Activated CD8-positive, alpha-beta memory T cell treated with anti-CD3 and anti-CD28 coated beads for 4 hours (primary cell): ENCODE data around the gene RBM18.

ENCODE experiments used
- DNase-seq, 2 donors: peaks; one replicate each; pipeline ENCODE4 v3.0.0-alpha.2; 2020; ENCODE audit warnings: low read depth in 2 of 2

Gene RBM18

GRCh38 chr9:122204055-122204454 lies 60.6 kb downstream of the RBM18 start:
- no peak for DNase-seq

DNA sequence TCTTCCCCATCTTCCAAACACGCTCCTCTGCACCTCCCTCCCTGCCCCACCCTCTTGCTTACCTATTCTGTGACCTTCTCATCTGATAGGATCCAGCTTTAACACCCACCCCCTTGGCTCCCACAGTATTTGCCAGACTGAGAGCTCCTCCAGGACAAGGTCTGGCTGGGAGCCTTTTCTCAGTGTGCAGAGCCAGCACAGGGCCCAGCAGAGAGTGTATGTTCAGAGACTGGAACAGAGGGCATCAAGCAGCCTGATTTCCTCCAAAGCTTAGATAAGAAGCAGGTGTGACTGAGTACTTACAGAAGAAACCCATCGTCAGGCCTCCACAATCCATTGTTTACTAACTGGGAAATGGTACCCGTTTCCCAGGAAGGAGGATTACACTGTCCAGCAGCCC lies 62.5 kb downstream of the RBM18 start:
- no peak for DNase-seq

DNA sequence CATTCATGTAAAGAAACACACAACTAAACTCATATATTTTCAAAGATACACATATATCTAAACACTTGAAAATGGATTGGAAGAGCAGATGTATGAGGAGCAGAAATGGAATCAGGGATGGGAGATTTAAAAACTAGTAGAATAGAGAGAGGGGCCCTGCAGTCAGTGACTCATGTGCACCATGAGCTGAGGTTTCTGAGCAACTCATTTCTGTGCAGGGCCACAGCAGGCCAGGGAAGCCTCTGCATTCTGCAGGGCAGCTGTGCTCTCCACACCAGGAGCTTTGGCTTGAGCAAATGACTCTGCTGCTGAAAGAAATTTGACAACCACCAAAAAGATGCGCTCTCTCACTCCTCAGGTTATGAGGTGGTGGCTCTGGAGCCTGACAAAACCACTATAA lies 63.0 kb downstream of the RBM18 start:
- no peak for DNase-seq

DNA sequence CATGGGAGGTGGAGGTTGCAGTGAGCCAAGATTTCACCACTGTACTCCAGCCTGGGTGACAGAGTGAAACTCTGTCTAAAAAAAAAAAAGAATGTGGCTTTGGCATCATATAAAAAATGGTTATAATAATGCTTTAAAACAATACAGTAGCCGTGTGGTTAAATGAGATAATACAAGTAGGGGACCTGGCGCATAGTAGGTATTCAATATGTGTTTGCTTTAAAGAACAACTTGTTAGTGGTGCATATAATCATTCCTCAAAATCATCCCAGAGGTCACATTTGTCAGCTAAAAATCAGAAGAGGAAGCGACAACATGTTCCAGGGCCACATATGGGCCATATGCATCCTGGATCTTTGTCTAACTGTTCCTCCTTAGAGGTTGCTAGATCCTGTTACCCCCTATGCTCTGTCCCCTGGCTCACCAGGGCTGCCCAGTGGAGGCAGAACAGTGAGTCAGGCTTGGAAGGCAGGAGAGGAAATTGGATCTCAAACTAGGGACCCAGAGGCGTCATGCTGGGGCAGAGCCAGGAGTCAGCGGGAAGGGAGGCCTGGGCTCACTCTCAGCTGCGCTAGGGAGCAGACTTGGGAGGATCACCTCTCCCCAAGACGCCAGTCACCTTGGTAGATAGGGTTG lies 63.6 kb downstream of the RBM18 start:
- DNase-seq = no peak

- DNase-seq = no peak
Observed at GRCh38 chr9:122197882-122198281, 66.8 kb downstream of the RBM18 start.

DNA sequence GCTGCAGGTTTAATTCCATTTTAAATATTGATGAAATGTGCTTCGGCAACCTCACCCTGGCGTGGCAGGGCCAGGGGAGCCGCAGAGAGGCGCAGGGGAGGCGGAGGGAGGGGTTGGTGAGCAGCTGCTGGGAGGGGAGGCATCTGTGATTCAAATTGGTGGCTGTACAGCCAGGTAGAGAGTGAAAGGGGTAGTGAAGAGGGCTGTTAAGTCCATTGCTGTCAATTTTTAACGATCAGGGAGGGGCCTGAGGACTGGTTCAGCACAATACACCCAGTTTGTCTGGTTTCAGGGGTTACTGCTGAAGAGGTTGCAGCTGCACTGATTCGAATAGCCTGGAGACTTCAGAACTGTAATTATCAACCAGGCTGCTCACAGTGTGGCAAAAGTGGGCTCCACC lies 67.2 kb downstream of the RBM18 start:
- DNase-seq = no peak

- no peak for DNase-seq
Observed at GRCh38 chr9:122195875-122196274, 68.8 kb downstream of the RBM18 start.

DNA sequence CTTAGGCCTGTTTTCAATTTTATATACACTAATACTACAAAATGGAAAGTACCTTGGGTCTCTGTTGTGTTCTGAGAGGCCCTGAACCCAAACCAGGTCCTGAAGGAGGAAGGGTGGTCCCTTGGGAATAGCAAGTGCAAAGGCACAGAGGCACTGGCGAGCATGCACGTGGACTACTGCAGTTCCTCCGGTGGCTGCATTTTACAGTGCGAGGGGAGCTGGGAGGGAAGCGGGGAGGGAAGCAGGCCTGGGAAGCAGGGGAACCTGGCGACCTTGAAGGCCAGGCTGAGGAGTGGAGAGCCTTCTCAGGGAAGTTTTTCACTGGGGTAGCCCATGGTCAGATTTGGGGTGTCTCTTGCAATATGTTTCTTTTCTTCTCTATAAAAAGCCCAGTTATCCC lies 71.0 kb downstream of the RBM18 start:
- DNase-seq = no peak

DNA sequence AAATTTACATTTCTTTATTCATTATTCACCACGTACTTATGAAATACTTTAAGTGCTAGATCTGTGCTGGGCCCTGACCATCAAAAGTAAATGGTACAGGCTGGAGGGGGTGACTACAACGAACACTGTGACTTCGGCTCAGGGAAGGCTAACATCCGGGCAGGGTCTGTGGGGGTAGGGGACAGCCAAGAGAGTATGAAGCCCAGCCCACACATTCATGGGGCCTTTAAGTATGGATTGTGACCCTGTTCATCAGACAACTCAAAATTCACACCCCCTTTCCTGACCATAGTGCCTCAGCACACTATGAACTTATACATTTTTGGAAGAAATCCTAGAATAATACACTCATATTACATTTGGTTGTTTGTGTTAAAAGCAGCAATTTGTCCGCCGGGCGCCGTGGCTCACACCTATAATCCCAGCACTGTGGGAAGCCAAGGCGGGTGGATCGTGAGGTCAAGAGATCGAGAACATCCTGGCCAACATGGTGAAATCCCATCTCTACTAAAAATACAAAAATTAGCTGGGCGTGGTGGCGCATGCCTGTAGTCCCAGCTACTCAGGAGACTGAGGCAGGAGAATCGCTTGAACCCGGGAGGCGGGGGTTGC lies 71.6 kb downstream of the RBM18 start:
- no peak for DNase-seq

DNA sequence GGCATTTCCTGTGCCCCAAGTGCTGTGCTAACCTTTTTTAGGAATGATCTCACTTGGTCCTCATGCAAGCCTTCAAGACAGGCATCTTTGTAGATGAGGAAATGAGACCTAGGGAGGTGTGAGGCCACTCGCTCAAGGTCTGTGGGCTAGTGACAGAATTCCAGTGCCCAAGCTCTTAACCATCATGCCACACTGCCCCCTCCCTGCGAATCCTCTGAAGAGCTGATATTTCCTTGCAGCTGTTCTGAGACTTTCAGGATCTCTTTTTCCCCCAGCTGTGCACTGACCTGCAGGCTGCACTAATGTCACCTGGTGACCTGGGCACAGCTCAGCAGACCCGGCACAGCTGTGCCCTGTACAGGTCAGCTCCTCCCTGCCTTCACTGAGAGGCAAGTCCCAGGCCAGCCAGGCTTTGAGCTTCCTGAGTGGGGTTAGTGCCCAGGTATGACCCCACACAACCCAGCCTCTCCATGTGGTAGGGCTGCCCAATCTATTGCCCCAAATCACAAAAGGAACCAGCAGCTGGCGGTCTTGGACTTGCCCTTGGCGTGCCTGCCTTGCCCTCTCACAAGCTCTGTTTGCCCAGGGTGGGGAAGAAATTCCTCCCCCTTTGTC lies 72.3 kb downstream of the RBM18 start:
- DNase-seq = no peak

- no peak for DNase-seq
Observed at GRCh38 chr9:122191584-122191983, 73.1 kb downstream of the RBM18 start.

- DNase-seq = no peak
Observed at GRCh38 chr9:122190597-122191381, 73.9 kb downstream of the RBM18 start.

DNA sequence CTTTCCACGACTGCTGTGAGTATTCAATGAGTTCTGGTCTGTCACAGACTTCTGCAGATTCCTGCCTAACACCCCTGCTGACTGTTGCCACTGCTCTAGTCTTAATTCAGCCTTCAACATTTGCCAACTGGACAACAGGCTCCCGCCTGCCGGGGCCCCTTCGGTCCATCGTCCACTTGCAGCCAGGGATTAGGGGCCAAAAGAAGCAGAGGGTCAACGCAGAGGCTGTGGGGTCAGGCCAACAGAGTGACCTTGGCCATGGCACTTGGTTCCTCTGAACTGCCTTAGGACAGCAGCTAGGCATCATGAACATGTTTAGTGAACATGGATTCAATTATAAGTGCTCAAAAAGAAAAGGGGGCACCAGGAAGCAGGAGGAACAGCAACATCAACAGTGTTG lies 76.3 kb downstream of the RBM18 start:
- DNase-seq = no peak
